NB4 (cell line): ENCODE measurements around the gene LAMA4.

Experiments used
- MYC ChIP-seq: IDR thresholded peaks from 2 replicates; pipeline ENCODE4 v1.6.1; 2011; ENCODE audit warnings: low read depth, low read length
- POLR2A ChIP-seq: IDR thresholded peaks from 2 replicates; pipeline ENCODE4 v1.6.1; 2011; ENCODE audit warnings: mild to moderate bottlenecking; ENCODE audit not compliant: insufficient read length; ENCODE audit errors: extremely low read depth
- TF ChIP-seq, protein P1 (sequence below): IDR thresholded peaks from one replicate; pipeline ENCODE4 v1.5.1; 2012; ENCODE audit warnings: low read depth, low read length
- TF ChIP-seq, protein P2 (sequence below): IDR thresholded peaks from 2 replicates; pipeline ENCODE4 v1.6.1; 2011; ENCODE audit warnings: low read depth, low read length

GRCh38 chr6:112184951-112185350, 69.4 kb downstream of the LAMA4 start:
- TF ChIP-seq, protein P1, sequence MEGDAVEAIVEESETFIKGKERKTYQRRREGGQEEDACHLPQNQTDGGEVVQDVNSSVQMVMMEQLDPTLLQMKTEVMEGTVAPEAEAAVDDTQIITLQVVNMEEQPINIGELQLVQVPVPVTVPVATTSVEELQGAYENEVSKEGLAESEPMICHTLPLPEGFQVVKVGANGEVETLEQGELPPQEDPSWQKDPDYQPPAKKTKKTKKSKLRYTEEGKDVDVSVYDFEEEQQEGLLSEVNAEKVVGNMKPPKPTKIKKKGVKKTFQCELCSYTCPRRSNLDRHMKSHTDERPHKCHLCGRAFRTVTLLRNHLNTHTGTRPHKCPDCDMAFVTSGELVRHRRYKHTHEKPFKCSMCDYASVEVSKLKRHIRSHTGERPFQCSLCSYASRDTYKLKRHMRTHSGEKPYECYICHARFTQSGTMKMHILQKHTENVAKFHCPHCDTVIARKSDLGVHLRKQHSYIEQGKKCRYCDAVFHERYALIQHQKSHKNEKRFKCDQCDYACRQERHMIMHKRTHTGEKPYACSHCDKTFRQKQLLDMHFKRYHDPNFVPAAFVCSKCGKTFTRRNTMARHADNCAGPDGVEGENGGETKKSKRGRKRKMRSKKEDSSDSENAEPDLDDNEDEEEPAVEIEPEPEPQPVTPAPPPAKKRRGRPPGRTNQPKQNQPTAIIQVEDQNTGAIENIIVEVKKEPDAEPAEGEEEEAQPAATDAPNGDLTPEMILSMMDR, result no peak
- TF ChIP-seq POLR2A, result no peak
- TF ChIP-seq, protein P2, sequence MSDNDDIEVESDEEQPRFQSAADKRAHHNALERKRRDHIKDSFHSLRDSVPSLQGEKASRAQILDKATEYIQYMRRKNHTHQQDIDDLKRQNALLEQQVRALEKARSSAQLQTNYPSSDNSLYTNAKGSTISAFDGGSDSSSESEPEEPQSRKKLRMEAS, result no peak
- TF ChIP-seq MYC, result no peak
